DMS114 treated with DMSO at 0.1 percent for 48 hours (cell line): ENCODE measurements around the gene TMC1.

Source experiments
- DNase-seq: peaks from one replicate; lab custom pipeline; 2025; ENCODE audit not compliant: unreplicated experiment; lab: John Stamatoyannopoulos, UW

TMC1 gene

GRCh38 chr9:72600671-72601070 is 79.3 kb downstream of the TMC1 start:
- no peak for DNase-seq

DNA sequence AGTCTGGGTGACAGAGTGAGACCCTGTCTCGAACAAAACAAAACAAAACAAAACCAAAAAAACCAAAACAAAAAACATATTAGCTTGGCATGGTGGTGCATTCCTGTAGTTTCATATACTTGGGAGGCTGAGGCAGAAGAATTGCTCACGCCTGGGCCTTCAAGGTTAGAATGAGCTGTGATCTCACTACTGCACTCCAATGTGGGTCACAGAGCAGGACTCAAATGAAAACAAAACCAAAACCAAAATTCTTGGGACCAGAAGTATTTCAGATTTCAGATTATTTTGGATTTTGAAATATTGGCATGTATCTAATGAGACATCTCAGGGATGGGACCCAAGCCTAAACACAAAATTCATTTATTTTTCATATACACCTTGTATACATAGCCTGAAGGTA is 80.2 kb downstream of the TMC1 start:
- DNase-seq, result no peak

DNA sequence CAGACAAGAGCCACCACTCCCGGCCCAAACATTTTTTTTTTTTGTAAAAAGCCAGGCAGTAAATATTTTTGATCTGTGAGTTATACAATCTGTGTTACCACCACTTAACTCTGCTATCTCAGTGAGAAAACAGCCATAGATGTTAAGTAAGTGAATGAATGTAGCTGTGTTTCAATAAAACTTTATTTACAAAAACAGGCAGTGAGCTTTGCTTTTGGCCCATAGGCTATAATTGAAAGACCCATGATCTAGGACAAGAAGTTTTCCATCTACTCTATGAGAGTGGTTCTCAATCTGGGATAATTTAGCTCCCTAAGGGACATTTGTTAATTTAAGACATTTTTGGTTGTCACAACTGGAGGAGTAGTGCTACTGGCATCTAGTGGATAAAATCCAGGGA is 91.0 kb downstream of the TMC1 start:
- no peak for DNase-seq

- DNase-seq, result no peak
Measured at GRCh38 chr9:72614067-72614466, 92.7 kb downstream of the TMC1 start.

DNA sequence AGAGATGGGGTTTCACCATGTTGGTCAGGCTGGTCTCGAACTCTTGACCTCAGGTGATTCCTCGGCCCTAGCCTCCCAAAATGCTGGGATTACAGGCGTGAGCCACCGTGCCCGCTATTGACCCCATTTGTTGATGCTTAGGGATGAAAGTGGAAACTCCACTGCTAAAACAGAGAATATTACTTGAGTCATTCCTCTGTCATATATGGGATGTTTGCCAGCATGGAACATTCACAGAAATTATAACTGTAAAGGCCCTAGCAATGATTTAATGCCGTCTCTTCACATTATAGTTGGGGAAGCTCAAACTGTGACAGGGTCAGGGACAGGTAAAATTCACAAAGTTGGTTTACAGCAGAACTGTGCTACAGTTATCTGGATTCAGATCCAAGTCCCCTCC is 94.5 kb downstream of the TMC1 start:
- no peak for DNase-seq

DNA sequence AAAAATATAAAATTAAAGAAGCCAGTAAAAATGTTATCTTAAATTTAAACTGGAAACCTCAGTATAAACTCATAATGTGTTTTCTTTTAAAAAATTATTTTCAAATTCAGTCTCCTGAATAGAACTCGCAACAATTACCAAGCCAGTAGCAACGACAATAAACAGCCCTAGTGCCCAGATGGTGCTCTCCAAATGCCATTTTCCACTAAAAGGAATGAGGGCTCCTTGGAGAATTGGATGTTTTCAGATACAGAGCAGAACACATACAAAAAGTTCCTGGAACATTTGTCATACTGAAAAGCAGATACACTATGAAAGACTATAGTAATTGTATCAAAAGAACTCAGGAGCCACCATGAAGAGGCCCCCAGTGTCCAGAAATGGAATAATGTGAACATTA is 97.4 kb downstream of the TMC1 start:
- no peak for DNase-seq

DNA sequence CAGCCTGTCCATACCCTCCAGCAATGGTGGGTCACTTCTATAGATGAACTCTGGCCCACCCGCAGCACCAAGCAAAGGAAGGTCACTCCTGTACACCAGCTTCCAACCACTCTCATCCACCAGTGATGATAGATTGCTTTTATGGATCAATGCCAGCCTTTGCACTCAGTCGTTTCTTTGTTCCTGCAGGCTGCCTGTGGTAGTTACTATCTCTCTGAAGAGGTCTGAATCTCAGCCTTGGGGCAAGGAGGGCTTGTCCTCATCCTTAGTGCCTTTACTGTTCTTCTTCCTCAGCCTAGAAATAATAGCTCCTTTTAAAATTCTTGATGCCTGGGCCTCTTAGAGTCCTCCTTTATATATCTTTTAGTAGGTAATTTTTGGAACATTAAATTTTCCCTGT is 100.8 kb downstream of the TMC1 start:
- no peak for DNase-seq

- no peak for DNase-seq
Measured at GRCh38 chr9:72623156-72623555, 101.7 kb downstream of the TMC1 start.

GRCh38 chr9:72627147-72627546 is 105.7 kb downstream of the TMC1 start:
- no peak for DNase-seq

- no peak for DNase-seq
Measured at GRCh38 chr9:72627956-72628540, 106.6 kb downstream of the TMC1 start.

GRCh38 chr9:72633966-72634365 is 112.6 kb downstream of the TMC1 start:
- DNase-seq, result no peak

- no peak for DNase-seq
Measured at GRCh38 chr9:72635197-72635596, 113.8 kb downstream of the TMC1 start.

DNA sequence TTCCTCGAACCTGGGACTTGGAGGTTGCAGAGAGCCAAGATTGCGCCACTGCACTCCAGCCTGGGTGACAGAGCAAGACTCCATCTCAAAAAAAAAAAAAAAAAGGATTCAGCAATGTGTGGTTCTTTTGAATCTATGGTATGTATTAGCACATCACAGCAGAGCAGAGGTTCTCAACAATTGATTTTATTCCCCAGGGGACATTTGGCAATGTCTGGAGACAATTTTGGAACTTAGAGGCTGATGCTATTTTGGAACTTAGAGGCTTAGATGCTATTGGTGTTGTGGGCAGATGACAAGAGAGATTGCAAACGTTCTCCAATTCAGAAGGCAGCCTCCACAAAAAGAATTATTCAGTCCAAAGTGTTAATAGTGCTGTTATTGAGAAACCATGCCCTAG is 115.2 kb downstream of the TMC1 start:
- no peak for DNase-seq

DNA sequence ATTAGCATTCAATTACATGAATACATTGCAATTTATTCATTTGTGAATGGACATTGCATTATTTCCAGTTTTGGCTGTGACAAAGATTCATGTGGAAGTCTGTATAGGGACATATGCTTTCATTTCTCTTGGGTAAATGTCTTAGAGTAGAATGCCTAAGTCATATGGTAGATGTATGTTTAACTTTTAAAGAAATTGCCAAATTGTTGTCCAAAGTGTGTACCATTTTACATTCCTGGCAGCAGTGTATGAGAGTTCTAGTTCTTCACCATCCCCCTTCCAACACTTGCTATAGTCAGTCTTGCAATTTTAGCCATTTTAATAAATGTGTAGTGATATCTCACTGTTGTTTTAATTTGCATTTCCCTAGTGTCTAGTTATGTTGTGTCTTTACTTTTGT is 122.2 kb downstream of the TMC1 start:
- DNase-seq, result no peak

DNA sequence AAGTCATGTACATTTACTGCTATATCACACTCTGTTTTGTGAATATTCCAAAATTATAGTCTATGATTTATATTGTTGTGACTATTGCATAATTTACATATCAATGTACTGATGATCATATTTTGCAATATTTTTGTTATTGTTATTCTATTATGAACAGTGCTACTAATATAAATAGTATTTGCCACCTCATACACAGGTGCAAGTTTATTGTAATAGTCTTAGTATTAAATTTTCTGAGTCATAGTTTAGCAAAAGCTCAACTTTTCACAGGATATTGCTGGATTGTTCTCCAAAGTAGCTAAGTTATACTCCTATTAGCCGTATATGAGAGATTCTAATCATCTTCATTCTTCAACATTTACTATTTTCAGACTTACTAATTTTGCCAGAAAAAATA is 124.7 kb downstream of the TMC1 start:
- DNase-seq, result no peak

- DNase-seq, result no peak
Measured at GRCh38 chr9:72648324-72649126, 127.1 kb downstream of the TMC1 start.

DNA sequence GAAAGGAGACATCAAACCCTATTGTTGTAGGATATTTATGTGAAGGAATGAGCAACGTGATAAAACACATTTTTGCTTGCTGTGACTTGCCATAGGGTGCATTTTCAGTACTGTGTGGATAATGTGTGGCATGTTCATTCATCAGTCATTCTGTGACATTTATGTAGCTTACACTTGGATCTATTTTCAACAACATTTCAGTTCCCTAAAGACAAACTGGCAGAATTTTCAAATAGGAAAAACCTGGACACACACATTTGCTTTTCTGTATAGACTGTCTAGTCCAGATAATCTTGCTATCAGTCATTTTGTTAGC is 127.7 kb downstream of the TMC1 start:
- DNase-seq, result peak; percentile 47

GRCh38 chr9:72650206-72650605 is 128.8 kb downstream of the TMC1 start:
- no peak for DNase-seq

- no peak for DNase-seq
Measured at GRCh38 chr9:72656021-72656420, 134.6 kb downstream of the TMC1 start.

DNA sequence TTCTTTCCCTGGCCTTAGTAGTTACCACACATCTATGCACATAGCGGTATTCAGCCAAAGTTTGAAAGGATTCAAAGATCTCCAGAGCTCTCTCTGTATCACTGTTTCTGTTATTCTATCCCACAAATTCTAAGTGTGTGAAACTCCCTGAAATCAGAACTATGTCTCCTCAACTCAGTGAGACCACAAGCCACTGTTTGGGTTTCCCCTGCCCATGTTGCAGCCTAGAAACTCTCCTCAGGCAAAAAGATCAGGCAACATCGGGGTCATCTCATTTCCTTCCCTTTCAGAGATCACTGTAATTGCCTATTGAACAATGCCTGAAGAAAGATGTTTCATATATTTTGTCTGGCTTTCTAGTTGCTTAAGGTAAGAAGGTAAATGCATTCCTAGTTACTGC is 135.6 kb downstream of the TMC1 start:
- no peak for DNase-seq

- DNase-seq, result no peak
Measured at GRCh38 chr9:72658703-72659102, 137.3 kb downstream of the TMC1 start.

DNA sequence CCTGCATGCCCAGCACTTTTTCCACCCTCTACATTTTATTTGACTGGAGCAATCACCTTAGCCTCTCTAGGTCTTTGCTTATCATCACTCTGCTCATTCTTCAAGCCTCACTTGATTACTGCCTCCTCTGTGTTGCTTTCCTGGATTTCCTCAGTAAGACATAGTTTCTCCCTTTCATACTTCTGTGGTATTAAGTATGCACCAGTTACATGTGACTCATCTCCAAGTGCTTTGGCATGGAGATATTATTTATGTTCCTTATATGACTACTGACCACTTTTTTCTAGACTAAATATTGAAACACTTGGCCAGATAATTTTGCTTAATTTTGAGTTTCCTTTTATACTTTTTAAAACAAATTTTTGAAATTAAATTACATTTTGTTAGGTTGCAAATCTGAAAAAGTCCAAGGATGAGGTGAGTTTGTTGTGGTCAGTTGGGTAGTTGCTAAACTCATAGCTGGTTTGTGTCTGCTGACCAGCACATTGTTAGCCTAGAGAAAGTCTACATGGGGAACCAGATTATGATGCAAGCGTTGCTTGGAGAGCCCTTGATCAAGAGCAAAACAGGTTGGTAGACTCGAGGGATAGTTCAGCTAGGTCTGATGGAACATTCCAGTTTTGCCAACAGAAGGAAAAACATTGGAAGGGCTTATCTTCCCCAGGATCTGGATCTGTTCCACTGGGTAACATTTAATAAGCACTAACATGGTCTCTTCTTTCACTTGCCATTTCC is 140.2 kb downstream of the TMC1 start:
- DNase-seq, result no peak
